ENCODE measurements around the gene PCDHGA3. TPM values are rescaled to one million over a fixed set of nuclear protein-coding genes. Genes with fewer than 3 reads are reported as not detected.
"Not testable (repeated sequence)": the region's sequence is repeated elsewhere in the genome, so short reads cannot be mapped to it uniquely, and the experiment has no call there.

PCDHGA3 gene
- total and polyA plus RNA-seq, 12 donors = 0.27 to 6.2 (median 2.2) TPM

DNA sequence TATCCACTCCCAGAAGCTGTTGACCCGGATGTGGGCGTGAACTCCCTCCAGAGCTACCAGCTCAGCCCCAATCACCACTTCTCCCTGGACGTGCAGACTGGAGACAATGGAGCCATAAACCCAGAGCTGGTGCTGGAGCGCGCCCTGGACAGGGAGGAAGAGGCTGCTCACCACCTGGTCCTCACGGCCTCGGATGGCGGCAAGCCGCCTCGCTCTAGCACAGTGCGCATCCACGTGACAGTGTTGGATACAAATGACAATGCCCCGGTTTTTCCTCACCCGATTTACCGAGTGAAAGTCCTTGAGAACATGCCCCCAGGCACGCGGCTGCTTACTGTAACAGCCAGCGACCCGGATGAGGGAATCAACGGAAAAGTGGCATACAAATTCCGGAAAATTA is 49.6 kb downstream of the PCDHGA3 start:
- WGBS, 4 donors = 26 to 45% (median 34%) methylated on average over 14 to 21 of the region's 21 CpGs
- Histone ChIP-seq H3K4me1 (replicated peaks in 1 of 2) (no peaks in the 10 kb centered on the region), H3K36me3 (replicated peaks in 1 of 2) (no peaks in the 10 kb centered on the region), H3K27ac (no peak overlapping the region), H3K4me3 (no peak overlapping the region), H3K9me3 (replicated peaks in 1 of 3) (peaks cover 5 to 48% (median 15%) of the 10 kb centered on the region in 3 donors), H3K27me3 (no peaks in the 10 kb centered on the region)
- TF ChIP-seq POLR2A (IDR thresholded peaks at IDR 0.05) = no peak
- TF ChIP-seq, protein P1, sequence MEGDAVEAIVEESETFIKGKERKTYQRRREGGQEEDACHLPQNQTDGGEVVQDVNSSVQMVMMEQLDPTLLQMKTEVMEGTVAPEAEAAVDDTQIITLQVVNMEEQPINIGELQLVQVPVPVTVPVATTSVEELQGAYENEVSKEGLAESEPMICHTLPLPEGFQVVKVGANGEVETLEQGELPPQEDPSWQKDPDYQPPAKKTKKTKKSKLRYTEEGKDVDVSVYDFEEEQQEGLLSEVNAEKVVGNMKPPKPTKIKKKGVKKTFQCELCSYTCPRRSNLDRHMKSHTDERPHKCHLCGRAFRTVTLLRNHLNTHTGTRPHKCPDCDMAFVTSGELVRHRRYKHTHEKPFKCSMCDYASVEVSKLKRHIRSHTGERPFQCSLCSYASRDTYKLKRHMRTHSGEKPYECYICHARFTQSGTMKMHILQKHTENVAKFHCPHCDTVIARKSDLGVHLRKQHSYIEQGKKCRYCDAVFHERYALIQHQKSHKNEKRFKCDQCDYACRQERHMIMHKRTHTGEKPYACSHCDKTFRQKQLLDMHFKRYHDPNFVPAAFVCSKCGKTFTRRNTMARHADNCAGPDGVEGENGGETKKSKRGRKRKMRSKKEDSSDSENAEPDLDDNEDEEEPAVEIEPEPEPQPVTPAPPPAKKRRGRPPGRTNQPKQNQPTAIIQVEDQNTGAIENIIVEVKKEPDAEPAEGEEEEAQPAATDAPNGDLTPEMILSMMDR (IDR thresholded peaks at IDR 0.05) = no peak
- no peak for DNase-seq
- intact Hi-C loops (cut with DNase I) = no loop called here

DNA sequence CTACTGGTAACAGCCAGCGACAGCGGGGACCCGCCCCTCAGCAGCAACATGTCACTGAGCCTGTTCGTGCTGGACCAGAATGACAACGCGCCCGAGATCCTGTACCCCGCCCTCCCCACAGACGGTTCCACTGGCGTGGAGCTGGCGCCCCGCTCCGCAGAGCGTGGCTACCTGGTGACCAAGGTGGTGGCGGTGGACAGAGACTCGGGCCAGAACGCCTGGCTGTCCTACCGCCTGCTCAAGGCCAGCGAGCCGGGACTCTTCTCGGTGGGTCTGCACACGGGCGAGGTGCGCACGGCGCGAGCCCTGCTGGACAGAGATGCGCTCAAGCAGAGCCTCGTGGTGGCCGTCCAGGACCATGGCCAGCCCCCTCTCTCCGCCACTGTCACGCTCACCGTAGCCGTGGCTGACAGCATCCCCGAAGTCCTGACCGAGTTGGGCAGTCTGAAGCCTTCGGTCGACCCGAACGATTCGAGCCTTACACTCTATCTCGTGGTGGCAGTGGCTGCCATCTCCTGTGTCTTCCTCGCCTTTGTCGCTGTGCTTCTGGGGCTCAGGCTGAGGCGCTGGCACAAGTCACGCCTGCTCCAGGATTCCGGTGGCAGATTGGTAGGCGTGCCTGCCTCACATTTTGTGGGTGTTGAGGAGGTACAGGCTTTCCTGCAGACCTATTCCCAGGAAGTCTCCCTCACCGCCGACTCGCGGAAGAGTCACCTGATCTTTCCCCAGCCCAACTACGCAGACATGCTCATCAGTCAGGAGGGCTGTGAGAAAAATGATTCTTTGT is 51.0 kb downstream of the PCDHGA3 start:
- intact Hi-C loops (cut with DNase I); H3K36me3 ChIP-seq (replicated peaks in 1 of 2); H3K27ac ChIP-seq; H3K4me3 ChIP-seq; H3K27me3 ChIP-seq; DNase-seq; H3K4me1 ChIP-seq (replicated peaks in 1 of 2): not testable (repeated sequence)
- WGBS, 4 donors = 27 to 39% (median 34%) methylated on average over 4 to 43 of the region's 53 CpGs
- H3K9me3 ChIP-seq (replicated peaks in 1 of 3) = peaks cover 5 to 49% (median 15%) of the 10 kb centered on the region in 3 donors

Other genes starting within 250 kb of the PCDHGA3 start
Only the 30 nearest of the 38 such genes appear.
- 1 to 10 TPM in 3 of 9 donors, under 1 TPM in 6; 0.28 to 2.2 (median 0.52) TPM for gene PCDHB9, start 156.7 kb upstream of the PCDHGA3 start, total RNA-seq
- 1 to 10 TPM in 1 of 3 donors, under 1 TPM in 2; 0.27 to 1.3 (median 0.80) TPM for gene PCDHB9, start 156.7 kb upstream of the PCDHGA3 start, polyA plus RNA-seq
- gene PCDHB10, start 151.5 kb upstream of the PCDHGA3 start, total RNA-seq = 1 to 10 TPM in 3 of 9 donors, under 1 TPM in 6; 0.18 to 2.3 (median 0.61) TPM
- 1 to 10 TPM in 1 of 3 donors, under 1 TPM in 2; 0.81 to 3.0 (median 0.88) TPM for gene PCDHB10, start 151.5 kb upstream of the PCDHGA3 start, polyA plus RNA-seq
- gene PCDHB11, start 144.2 kb upstream of the PCDHGA3 start, total RNA-seq = 1 to 10 TPM in 7 of 9 donors, under 1 TPM in 2; 0.12 to 7.1 (median 2.5) TPM
- under 1 TPM; 0.48 to 0.81 (median 0.67) TPM for gene PCDHB11, start 144.2 kb upstream of the PCDHGA3 start, polyA plus RNA-seq
- 1 to 10 TPM in 7 of 9 donors, under 1 TPM in 2; 0.50 to 3.4 (median 1.5) TPM for gene PCDHB12, start 135.1 kb upstream of the PCDHGA3 start, total RNA-seq
- under 1 TPM; 0.40 to 0.97 (median 0.47) TPM for gene PCDHB12, start 135.1 kb upstream of the PCDHGA3 start, polyA plus RNA-seq
- 1 to 10 TPM in 8 of 9 donors, under 1 TPM in 1; 0.72 to 7.2 (median 5.9) TPM for gene PCDHB13, start 129.9 kb upstream of the PCDHGA3 start, total RNA-seq
- gene PCDHB13, start 129.9 kb upstream of the PCDHGA3 start, polyA plus RNA-seq = 1 to 10 TPM; 1.3 to 5.4 (median 1.3) TPM
- gene PCDHB14, start 120.5 kb upstream of the PCDHGA3 start, total RNA-seq = 1 to 10 TPM; 1.7 to 7.7 (median 3.7) TPM
- 1 to 10 TPM; 1.9 to 4.1 (median 2.2) TPM for gene PCDHB14, start 120.5 kb upstream of the PCDHGA3 start, polyA plus RNA-seq
- 1 to 10 TPM in 7 of 9 donors, under 1 TPM in 2; 0.95 to 3.2 (median 1.4) TPM for gene PCDHB15, start 98.4 kb upstream of the PCDHGA3 start, total RNA-seq
- 1 to 10 TPM; 1.2 to 2.2 (median 1.4) TPM for gene PCDHB15, start 98.4 kb upstream of the PCDHGA3 start, polyA plus RNA-seq
- gene SLC25A2, start 39.8 kb upstream of the PCDHGA3 start, total RNA-seq = 1 to 10 TPM in 1 of 9 donors, under 1 TPM in 4, not detected in 4; 0.43 to 1.5 (median 0.53) TPM
- under 1 TPM in 2 of 3 donors, not detected in 1; 0.07 to 0.72 TPM for gene SLC25A2, start 39.8 kb upstream of the PCDHGA3 start, polyA plus RNA-seq
- gene TAF7, start 23.0 kb upstream of the PCDHGA3 start, total RNA-seq = 100 to 1,000 TPM in 1 of 9 donors, 10 to 100 TPM in 8; 38.0 to 111 (median 70.9) TPM
- gene TAF7, start 23.0 kb upstream of the PCDHGA3 start, polyA plus RNA-seq = 100 to 1,000 TPM in 1 of 3 donors, 10 to 100 TPM in 2; 23.9 to 132 (median 29.7) TPM
- gene PCDHGA1, start 13.3 kb upstream of the PCDHGA3 start, total RNA-seq = under 1 TPM; 0.09 to 0.96 (median 0.28) TPM
- gene PCDHGA1, start 13.3 kb upstream of the PCDHGA3 start, polyA plus RNA-seq = under 1 TPM; 0.13 to 0.60 (median 0.32) TPM
- 1 to 10 TPM in 8 of 9 donors, under 1 TPM in 1; 0.91 to 6.1 (median 2.6) TPM for gene PCDHGA2, start 5.1 kb upstream of the PCDHGA3 start, total RNA-seq
- gene PCDHGA2, start 5.1 kb upstream of the PCDHGA3 start, polyA plus RNA-seq = 1 to 10 TPM in 1 of 3 donors, under 1 TPM in 2; 0.27 to 2.1 (median 0.56) TPM
- 10 to 100 TPM in 2 of 9 donors, 1 to 10 TPM in 7; 1.6 to 16.1 (median 3.1) TPM for gene PCDHGB1, start 6.3 kb downstream of the PCDHGA3 start, total RNA-seq
- 1 to 10 TPM in 1 of 3 donors, under 1 TPM in 2; 0.20 to 2.2 (median 0.88) TPM for gene PCDHGB1, start 6.3 kb downstream of the PCDHGA3 start, polyA plus RNA-seq
- gene PCDHGA4, start 11.2 kb downstream of the PCDHGA3 start, total RNA-seq = 1 to 10 TPM in 8 of 9 donors, under 1 TPM in 1; 0.97 to 9.5 (median 4.3) TPM
- gene PCDHGA4, start 11.2 kb downstream of the PCDHGA3 start, polyA plus RNA-seq = 1 to 10 TPM in 1 of 3 donors, under 1 TPM in 2; 0.20 to 2.4 (median 0.64) TPM
- gene PCDHGB2, start 16.2 kb downstream of the PCDHGA3 start, total RNA-seq = 1 to 10 TPM; 1.6 to 6.3 (median 3.4) TPM
- 1 to 10 TPM in 1 of 3 donors, under 1 TPM in 2; 0.10 to 1.8 (median 0.88) TPM for gene PCDHGB2, start 16.2 kb downstream of the PCDHGA3 start, polyA plus RNA-seq
- gene PCDHGA5, start 20.3 kb downstream of the PCDHGA3 start, total RNA-seq = 1 to 10 TPM in 8 of 9 donors, under 1 TPM in 1; 0.42 to 5.9 (median 2.0) TPM
- under 1 TPM; 0.24 to 0.80 (median 0.79) TPM for gene PCDHGA5, start 20.3 kb downstream of the PCDHGA3 start, polyA plus RNA-seq
- 1 to 10 TPM; 1.4 to 7.1 (median 3.1) TPM for gene PCDHGB3, start 26.4 kb downstream of the PCDHGA3 start, total RNA-seq
- 1 to 10 TPM in 1 of 3 donors, under 1 TPM in 2; 0.03 to 1.0 (median 0.70) TPM for gene PCDHGB3, start 26.4 kb downstream of the PCDHGA3 start, polyA plus RNA-seq
- gene PCDHGA6, start 30.1 kb downstream of the PCDHGA3 start, total RNA-seq = 1 to 10 TPM; 1.8 to 6.6 (median 2.9) TPM
- 1 to 10 TPM in 2 of 3 donors, under 1 TPM in 1; 0.57 to 2.1 (median 1.4) TPM for gene PCDHGA6, start 30.1 kb downstream of the PCDHGA3 start, polyA plus RNA-seq
- 1 to 10 TPM in 8 of 9 donors, under 1 TPM in 1; 0.91 to 5.0 (median 1.9) TPM for gene PCDHGA7, start 38.9 kb downstream of the PCDHGA3 start, total RNA-seq
- 1 to 10 TPM in 1 of 3 donors, under 1 TPM in 2; 0.37 to 1.4 (median 0.59) TPM for gene PCDHGA7, start 38.9 kb downstream of the PCDHGA3 start, polyA plus RNA-seq
- gene PCDHGB4, start 43.9 kb downstream of the PCDHGA3 start, total RNA-seq = 1 to 10 TPM; 3.3 to 9.1 (median 4.8) TPM
- gene PCDHGB4, start 43.9 kb downstream of the PCDHGA3 start, polyA plus RNA-seq = 1 to 10 TPM in 1 of 3 donors, under 1 TPM in 2; 0.27 to 2.2 (median 0.72) TPM
- 1 to 10 TPM in 4 of 9 donors, under 1 TPM in 5; 0.06 to 4.0 (median 0.94) TPM for gene PCDHGA8, start 48.8 kb downstream of the PCDHGA3 start, total RNA-seq
- gene PCDHGA8, start 48.8 kb downstream of the PCDHGA3 start, polyA plus RNA-seq = under 1 TPM; 0.15 to 0.48 (median 0.17) TPM
- 10 to 100 TPM in 5 of 9 donors, 1 to 10 TPM in 4; 5.2 to 15.3 (median 11.7) TPM for gene PCDHGB5, start 54.1 kb downstream of the PCDHGA3 start, total RNA-seq
- gene PCDHGB5, start 54.1 kb downstream of the PCDHGA3 start, polyA plus RNA-seq = 1 to 10 TPM in 2 of 3 donors, under 1 TPM in 1; 0.40 to 4.5 (median 1.2) TPM
- gene PCDHGA9, start 58.9 kb downstream of the PCDHGA3 start, total RNA-seq = 1 to 10 TPM; 1.5 to 8.6 (median 5.7) TPM
- gene PCDHGA9, start 58.9 kb downstream of the PCDHGA3 start, polyA plus RNA-seq = 1 to 10 TPM in 2 of 3 donors, under 1 TPM in 1; 0.17 to 2.9 (median 1.3) TPM
- 10 to 100 TPM in 5 of 9 donors, 1 to 10 TPM in 4; 2.9 to 15.9 (median 11.5) TPM for gene PCDHGB6, start 64.2 kb downstream of the PCDHGA3 start, total RNA-seq
- 1 to 10 TPM in 2 of 3 donors, under 1 TPM in 1; 0.61 to 7.2 (median 1.5) TPM for gene PCDHGB6, start 64.2 kb downstream of the PCDHGA3 start, polyA plus RNA-seq
- gene PCDHGA10, start 69.2 kb downstream of the PCDHGA3 start, total RNA-seq = 1 to 10 TPM; 4.5 to 9.7 (median 7.7) TPM
- 1 to 10 TPM in 2 of 3 donors, under 1 TPM in 1; 0.64 to 2.2 (median 1.5) TPM for gene PCDHGA10, start 69.2 kb downstream of the PCDHGA3 start, polyA plus RNA-seq
- gene PCDHGB7, start 73.8 kb downstream of the PCDHGA3 start, total RNA-seq = 10 to 100 TPM in 8 of 9 donors, 1 to 10 TPM in 1; 3.9 to 28.1 (median 17.9) TPM
- gene PCDHGB7, start 73.8 kb downstream of the PCDHGA3 start, polyA plus RNA-seq = 1 to 10 TPM in 2 of 3 donors, under 1 TPM in 1; 0.88 to 8.2 (median 2.7) TPM
- 1 to 10 TPM; 1.6 to 4.9 (median 3.2) TPM for gene PCDHGA11, start 77.2 kb downstream of the PCDHGA3 start, total RNA-seq
- gene PCDHGA11, start 77.2 kb downstream of the PCDHGA3 start, polyA plus RNA-seq = 1 to 10 TPM in 2 of 3 donors, under 1 TPM in 1; 0.44 to 2.0 (median 1.4) TPM
- gene PCDHGA12, start 86.7 kb downstream of the PCDHGA3 start, total RNA-seq = 10 to 100 TPM in 8 of 9 donors, 1 to 10 TPM in 1; 2.5 to 29.1 (median 13.9) TPM
- gene PCDHGA12, start 86.7 kb downstream of the PCDHGA3 start, polyA plus RNA-seq = 1 to 10 TPM in 2 of 3 donors, under 1 TPM in 1; 0.34 to 5.6 (median 3.8) TPM
- gene PCDHGC3, start 132.1 kb downstream of the PCDHGA3 start, total RNA-seq = 100 to 1,000 TPM in 1 of 9 donors, 10 to 100 TPM in 7, 1 to 10 TPM in 1; 8.7 to 103 (median 76.5) TPM
- gene PCDHGC3, start 132.1 kb downstream of the PCDHGA3 start, polyA plus RNA-seq = 100 to 1,000 TPM in 1 of 3 donors, 10 to 100 TPM in 2; 70.4 to 112 (median 90.9) TPM
- gene PCDHGC4, start 141.2 kb downstream of the PCDHGA3 start, total RNA-seq = 1 to 10 TPM in 8 of 9 donors, under 1 TPM in 1; 0.30 to 6.1 (median 1.8) TPM
- 1 to 10 TPM in 1 of 3 donors, under 1 TPM in 2; 0.03 to 1.0 (median 0.53) TPM for gene PCDHGC4, start 141.2 kb downstream of the PCDHGA3 start, polyA plus RNA-seq
- gene PCDHGC5, start 145.3 kb downstream of the PCDHGA3 start, total RNA-seq = 1 to 10 TPM in 7 of 9 donors, under 1 TPM in 2; 0.61 to 5.2 (median 3.0) TPM
- gene PCDHGC5, start 145.3 kb downstream of the PCDHGA3 start, polyA plus RNA-seq = 1 to 10 TPM in 1 of 3 donors, under 1 TPM in 2; 0.10 to 1.1 (median 0.33) TPM